ENCODE results near the gene BRD7. TPM values are rescaled to one million over a fixed set of nuclear protein-coding genes. Genes with fewer than 3 reads are reported as not detected.

Gene BRD7
- total and polyA plus RNA-seq, 12 donors, result 31.4 to 50.9 (median 42.7) TPM

GRCh38 chr16:50275098-50275415 lies 93.7 kb downstream of the BRD7 start:
- H3K4me1 ChIP-seq, result peaks cover 0 to 90% (median 0%) of the 10 kb centered on the region in 9 donors
- TF ChIP-seq, protein P1, sequence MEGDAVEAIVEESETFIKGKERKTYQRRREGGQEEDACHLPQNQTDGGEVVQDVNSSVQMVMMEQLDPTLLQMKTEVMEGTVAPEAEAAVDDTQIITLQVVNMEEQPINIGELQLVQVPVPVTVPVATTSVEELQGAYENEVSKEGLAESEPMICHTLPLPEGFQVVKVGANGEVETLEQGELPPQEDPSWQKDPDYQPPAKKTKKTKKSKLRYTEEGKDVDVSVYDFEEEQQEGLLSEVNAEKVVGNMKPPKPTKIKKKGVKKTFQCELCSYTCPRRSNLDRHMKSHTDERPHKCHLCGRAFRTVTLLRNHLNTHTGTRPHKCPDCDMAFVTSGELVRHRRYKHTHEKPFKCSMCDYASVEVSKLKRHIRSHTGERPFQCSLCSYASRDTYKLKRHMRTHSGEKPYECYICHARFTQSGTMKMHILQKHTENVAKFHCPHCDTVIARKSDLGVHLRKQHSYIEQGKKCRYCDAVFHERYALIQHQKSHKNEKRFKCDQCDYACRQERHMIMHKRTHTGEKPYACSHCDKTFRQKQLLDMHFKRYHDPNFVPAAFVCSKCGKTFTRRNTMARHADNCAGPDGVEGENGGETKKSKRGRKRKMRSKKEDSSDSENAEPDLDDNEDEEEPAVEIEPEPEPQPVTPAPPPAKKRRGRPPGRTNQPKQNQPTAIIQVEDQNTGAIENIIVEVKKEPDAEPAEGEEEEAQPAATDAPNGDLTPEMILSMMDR (IDR thresholded peaks at IDR 0.05), result no peak

DNA sequence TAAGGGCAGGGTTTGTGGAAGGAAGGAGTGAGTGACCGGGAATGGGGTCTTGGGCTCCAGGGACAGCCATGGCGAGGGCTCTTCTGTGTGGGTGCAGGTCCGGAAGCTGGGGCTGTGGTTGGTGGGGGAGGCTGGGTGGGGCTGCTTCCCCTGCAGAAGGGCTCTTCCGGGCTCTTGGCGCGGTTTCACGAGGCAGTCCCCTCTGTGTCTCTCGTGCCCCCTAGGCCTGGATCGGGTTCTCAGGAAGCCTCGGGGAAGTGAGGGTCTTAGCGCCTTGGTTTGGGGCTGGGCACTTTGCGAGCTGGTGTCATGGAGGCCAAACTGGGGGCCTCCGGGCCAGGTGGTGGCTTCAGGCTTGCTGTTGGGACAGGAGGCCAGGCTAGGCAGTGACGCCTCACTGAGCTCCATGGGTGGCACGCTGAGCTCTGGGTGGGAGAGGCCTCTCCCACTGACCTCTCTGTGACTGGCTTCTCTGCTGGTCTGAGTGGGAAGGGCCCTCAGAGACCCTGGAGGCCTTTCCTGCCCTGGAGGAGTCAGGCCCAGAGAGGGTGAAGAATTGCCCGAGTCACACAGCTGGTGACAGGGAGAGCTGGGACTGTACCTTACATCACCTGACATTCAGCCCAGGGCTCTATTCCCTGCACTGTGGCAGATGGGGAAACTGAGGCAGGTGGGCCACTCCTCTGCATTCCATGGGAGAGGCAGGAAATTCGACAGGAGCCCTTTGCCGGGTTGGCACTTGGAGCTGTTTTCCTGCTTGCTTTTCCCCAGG lies 94.3 kb downstream of the BRD7 start:
- TF ChIP-seq, protein P1 (IDR thresholded peaks at IDR 0.05), result no peak
- peak overlapping the region in 8 of 10 donors; percentile 4 to 55 (median 32) for H3K4me3 ChIP-seq
- intact Hi-C loops (cut with DNase I), result no loop called here
- 78 to 79% methylated on average over 18 of the region's 18 CpGs for WGBS, 2 donors
- peaks cover 0 to 85% (median 0%) of the 10 kb centered on the region in 9 donors for H3K4me1 ChIP-seq
- H3K27me3 ChIP-seq, result no peaks in the 10 kb centered on the region
- ATAC-seq, result peak in 2 of 8 donors; percentile 14 to 23
- no peaks in the 10 kb centered on the region for H3K36me3 ChIP-seq
- peaks cover 0 to 4% (median 0%) of the 10 kb centered on the region in 11 donors for H3K9me3 ChIP-seq
- peak overlapping the region in 8 of 10 donors; percentile 4 to 93 (median 46) for H3K27ac ChIP-seq
- no peak for DNase-seq

More at GRCh38 chr16:50275098-50275415, 93.7 kb downstream of the BRD7 start:
- no peak for DNase-seq
- Histone ChIP-seq H3K9me3 (peaks cover 0 to 4% (median 0%) of the 10 kb centered on the region in 11 donors), H3K27ac (peak overlapping the region in 6 of 10 donors; percentile 14 to 93 (median 65)), H3K4me3 (peak overlapping the region in 7 of 10 donors; percentile 4 to 55 (median 33)), H3K27me3 (no peaks in the 10 kb centered on the region), H3K36me3 (no peaks in the 10 kb centered on the region)
- WGBS, 2 donors, result 90 to 93% methylated on average over 3 of the region's 3 CpGs
- intact Hi-C loops (cut with DNase I), result no loop called here
- no peak for ATAC-seq

DNA sequence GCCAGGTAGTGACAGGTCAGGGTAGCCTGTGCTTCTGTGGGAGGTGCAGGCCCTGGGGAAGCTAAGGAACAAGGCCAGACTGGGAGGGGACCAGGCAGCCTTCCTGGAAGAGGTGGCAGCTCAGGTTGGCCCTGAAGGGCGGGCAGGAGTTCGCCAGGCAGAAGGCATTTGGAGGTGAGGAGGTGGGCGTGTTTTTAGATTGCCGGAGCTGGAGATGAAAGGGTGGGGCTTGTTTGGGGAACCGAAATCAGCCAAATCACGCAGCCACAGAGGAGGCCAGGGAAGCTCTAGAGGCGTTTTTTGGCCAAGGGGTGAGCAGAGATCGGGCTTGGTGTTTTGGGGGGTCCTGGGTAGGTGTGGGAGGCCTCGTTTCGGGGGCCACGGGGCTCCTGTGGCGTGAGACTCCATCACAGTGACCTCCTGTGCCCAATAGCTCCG lies 94.9 kb downstream of the BRD7 start:
- no peak for DNase-seq
- 80 to 82% methylated on average over 13 of the region's 13 CpGs for WGBS, 2 donors
- peak overlapping the region in 8 of 10 donors; percentile 4 to 93 (median 46) for H3K27ac ChIP-seq
- H3K4me1 ChIP-seq, result peaks cover 0 to 79% (median 0%) of the 10 kb centered on the region in 9 donors
- no peaks in the 10 kb centered on the region for H3K27me3 ChIP-seq
- peak overlapping the region in 6 of 10 donors; percentile 32 to 55 (median 34) for H3K4me3 ChIP-seq
- TF ChIP-seq, protein P1 (IDR thresholded peaks at IDR 0.05), result no peak
- ATAC-seq, result peak in 3 of 8 donors; percentile 18 to 59 (median 40)
- H3K9me3 ChIP-seq, result peaks cover 0 to 4% (median 0%) of the 10 kb centered on the region in 11 donors
- intact Hi-C loops (cut with DNase I), result no loop called here
- no peaks in the 10 kb centered on the region for H3K36me3 ChIP-seq

DNA sequence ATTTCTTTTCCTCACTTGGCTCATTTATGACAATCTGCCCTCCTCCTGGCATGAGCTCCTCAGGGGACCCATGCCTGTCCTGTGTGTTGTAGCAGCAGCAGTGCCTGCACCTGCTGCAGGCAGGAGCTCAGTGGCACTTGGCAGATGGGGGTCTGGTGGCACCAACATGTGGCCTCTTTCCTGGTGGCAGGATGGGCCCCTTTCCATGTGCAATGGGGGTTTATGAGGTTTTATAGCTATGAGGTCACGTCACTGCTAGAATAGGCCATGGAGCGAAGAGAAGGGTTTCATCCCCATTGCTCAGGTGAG lies 95.5 kb downstream of the BRD7 start:
- peak overlapping the region in 1 of 10 donors; percentile 55 for H3K4me3 ChIP-seq
- no peak for ATAC-seq
- peaks cover 0 to 78% (median 0%) of the 10 kb centered on the region in 9 donors for H3K4me1 ChIP-seq
- TF ChIP-seq, protein P1 (IDR thresholded peaks at IDR 0.05), result no peak
- H3K36me3 ChIP-seq, result no peaks in the 10 kb centered on the region
- 94 to 97% methylated on average over 2 of the region's 2 CpGs for WGBS, 2 donors
- H3K27me3 ChIP-seq, result no peaks in the 10 kb centered on the region
- H3K9me3 ChIP-seq, result peaks cover 0 to 3% (median 0%) of the 10 kb centered on the region in 11 donors
- peak overlapping the region in 1 of 10 donors; percentile 93 for H3K27ac ChIP-seq
- no peak for DNase-seq
- intact Hi-C loops (cut with DNase I), result no loop called here

Data from heart right ventricle (tissue), 16 donors.